CD4-positive, CD25-positive, alpha-beta regulatory T cell (primary cell): Measurements from ENCODE around the gene TFPI. TPM values are rescaled to one million over a fixed set of nuclear protein-coding genes. Genes with fewer than 3 reads are reported as not detected.
"Not testable (repeated sequence)": the region's sequence is repeated elsewhere in the genome, so short reads cannot be mapped to it uniquely, and the experiment has no call there.

ENCODE experiments used
- ATAC-seq, 2 donors: fragments of 150-1000 bp; cut with Tn5 transposase; one replicate each; pipeline ENCODE4 v1.10.0; 2021; ENCODE audit warnings: low read depth in 2 of 2, moderate number of reproducible peaks in 2 of 2, moderate library complexity in 1 of 2
- DNase-seq, 3 donors: peaks; one replicate each; pipeline versions ENCODE4 v3.0.0 to v3.0.0-alpha.2; 2012 to 2022; ENCODE audit warnings: mixed read lengths in 1 of 3
- H3K27ac ChIP-seq: one replicate; pipeline ENCODE4 v1.7.0; 2013; ENCODE audit warnings: mild to moderate bottlenecking, low read length; ENCODE audit not compliant: insufficient read depth, poor library complexity, severe bottlenecking
- H3K27me3 ChIP-seq: one replicate; pipeline ENCODE4 v1.7.0; 2013; ENCODE audit warnings: low read length; ENCODE audit not compliant: control insufficient read depth, insufficient read depth
- H3K36me3 ChIP-seq: one replicate; pipeline ENCODE4 v1.7.0; 2013; ENCODE audit warnings: mild to moderate bottlenecking, low read length, moderate library complexity; ENCODE audit not compliant: control insufficient read depth, insufficient read depth
- H3K4me1 ChIP-seq: 2 replicates; pipeline ENCODE4 v1.7.0; 2013; ENCODE audit warnings: mild to moderate bottlenecking, low read length; ENCODE audit not compliant: insufficient read depth, control insufficient read depth, poor library complexity, severe bottlenecking
- H3K4me3 ChIP-seq: one replicate; pipeline ENCODE4 v1.7.0; 2013; ENCODE audit warnings: low read depth, mild to moderate bottlenecking, low read length, moderate library complexity
- H3K9me3 ChIP-seq, 2 experiments: 1 replicate in 1 of 2; 2 replicates in 1 of 2; pipeline ENCODE4 v1.7.0; 2013; ENCODE audit warnings: low read length in 2 of 2, mild to moderate bottlenecking in 1 of 2, moderate library complexity in 1 of 2; ENCODE audit not compliant: control insufficient read depth in 2 of 2
- H3K27ac Mint-ChIP-seq, 3 donors: one replicate each; pipeline ENCODE4 v1.8.0; 2020 to 2022; ENCODE audit warnings: mild to moderate bottlenecking in 3 of 3, mixed read lengths in 3 of 3, moderate library complexity in 2 of 3
- H3K27me3 Mint-ChIP-seq: one replicate; pipeline ENCODE4 v1.8.0; 2022; ENCODE audit warnings: mild to moderate bottlenecking, mixed read lengths
- H3K36me3 Mint-ChIP-seq: one replicate; pipeline ENCODE4 v1.8.0; 2020; ENCODE audit warnings: mixed read lengths
- H3K4me1 Mint-ChIP-seq, 4 donors: one replicate each; pipeline ENCODE4 v1.8.0; 2020 to 2022; ENCODE audit warnings: mixed read lengths in 4 of 4, mild to moderate bottlenecking in 1 of 4
- H3K4me3 Mint-ChIP-seq, 4 donors: one replicate each; pipeline ENCODE4 v1.8.0; 2020 to 2022; ENCODE audit warnings: mild to moderate bottlenecking in 4 of 4, mixed read lengths in 4 of 4, moderate library complexity in 3 of 4
- H3K9me3 Mint-ChIP-seq, 7 donors: one replicate each; pipeline ENCODE4 v1.8.0; 2020 to 2022; ENCODE audit warnings: mixed read lengths in 7 of 7, mild to moderate bottlenecking in 3 of 7, moderate library complexity in 2 of 7
- polyA plus RNA-seq, 4 donors: library from polyadenylated mRNA; unstranded; fragments of 300-500 nt; fragmentation: Illumina TruSeq; gene quantifications; one replicate each; pipeline ENCODE4 v1.2.3, GENCODE V29; 2021
- total RNA-seq: library from RNA; stranded (reverse); gene quantifications from one replicate; pipeline ENCODE4 v1.2.3, GENCODE V29; 2022

TFPI gene
- total and polyA plus RNA-seq, 5 donors from 2014 or later, result 1.3 TPM; not detected in 4

DNA sequence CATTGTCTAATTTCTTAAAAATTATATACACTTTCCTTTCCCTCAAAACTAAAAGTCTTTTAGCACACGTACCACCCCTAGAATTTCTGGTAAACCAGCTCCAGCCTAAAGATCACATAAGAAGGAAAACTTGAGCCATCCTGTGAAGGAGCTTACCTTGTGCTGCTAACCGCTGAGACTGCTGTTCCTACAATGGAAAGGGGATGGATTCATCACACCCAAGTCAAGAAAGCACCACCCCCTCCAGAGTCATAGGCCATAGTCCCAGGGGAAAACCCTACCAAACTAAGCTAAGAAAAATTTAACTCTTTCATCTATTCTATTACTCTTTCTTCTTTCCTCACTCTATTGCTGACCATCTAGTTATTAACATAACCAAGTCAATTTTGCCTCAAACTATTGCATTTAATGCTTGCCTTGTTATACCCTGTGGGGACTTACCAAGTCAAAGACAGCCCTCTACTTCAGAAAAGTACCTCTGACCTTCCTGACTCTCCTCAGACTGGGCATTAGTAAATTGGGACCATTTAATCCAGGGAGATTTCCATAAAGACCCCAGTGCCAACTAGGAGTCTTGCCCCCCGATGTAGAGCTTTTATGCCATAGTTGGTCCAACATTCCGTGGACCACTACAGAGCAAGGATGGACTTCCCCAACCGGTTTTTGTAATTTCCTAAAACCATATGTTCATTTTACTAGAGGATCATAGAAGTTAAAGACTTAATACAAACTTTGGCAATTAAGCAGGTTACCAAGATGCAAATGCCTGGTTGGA is 40.6 kb downstream of the TFPI start:
- not testable (repeated sequence) for H3K27ac Mint-ChIP-seq, H3K9me3 ChIP-seq, H3K36me3 ChIP-seq, H3K27me3 Mint-ChIP-seq, DNase-seq, ATAC-seq, H3K27ac ChIP-seq, H3K36me3 Mint-ChIP-seq, H3K4me1 ChIP-seq, H3K27me3 ChIP-seq, H3K4me3 Mint-ChIP-seq, H3K4me1 Mint-ChIP-seq, H3K4me3 ChIP-seq
- H3K9me3 Mint-ChIP-seq, result peaks cover 0 to 17% (median 8%) of the 10 kb centered on the region in 7 donors

DNA sequence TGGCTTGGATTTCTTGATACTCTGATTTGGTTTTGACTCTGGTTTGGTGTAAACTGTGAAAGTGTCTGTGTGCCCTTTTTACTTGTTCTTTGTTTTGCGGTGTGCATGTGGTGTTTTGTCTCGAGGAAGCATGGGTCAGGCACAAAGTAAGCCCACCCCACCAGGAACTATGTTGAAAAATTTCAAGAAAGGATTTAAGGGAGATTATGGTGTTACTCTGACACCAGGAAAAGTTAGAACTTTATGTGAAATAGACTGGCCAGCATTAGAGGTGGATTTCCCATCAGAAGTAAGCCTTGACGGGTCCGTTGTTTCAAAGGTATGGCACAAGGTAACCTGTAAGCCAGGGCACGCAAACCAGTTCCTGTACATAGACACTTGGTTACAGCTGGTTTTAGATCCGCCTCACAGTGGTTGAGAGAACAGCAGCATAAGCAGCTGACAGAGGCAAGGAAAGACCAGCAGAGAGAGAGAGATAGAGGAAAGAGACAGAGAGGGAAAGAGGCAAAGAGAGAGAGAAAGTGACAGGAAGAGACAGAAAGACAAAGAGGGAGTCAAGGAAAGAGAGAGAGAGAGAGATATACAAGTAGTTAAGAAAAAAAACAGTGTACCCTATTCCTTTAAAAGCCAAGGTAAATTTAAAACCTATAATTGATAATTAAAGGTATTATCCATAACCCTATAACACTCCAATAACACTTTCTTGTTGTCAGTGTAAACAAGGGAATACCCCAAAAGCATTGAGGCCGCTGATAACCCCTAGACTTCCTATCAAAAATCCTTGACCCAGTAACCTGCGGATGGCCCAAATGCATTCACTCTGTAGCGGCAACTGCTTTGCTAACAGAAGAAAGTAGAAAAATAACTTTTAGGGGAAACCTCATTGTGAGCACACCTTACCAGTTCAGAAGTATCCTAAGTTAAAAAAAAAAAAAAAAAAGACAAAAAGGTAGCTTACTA is 42.6 kb downstream of the TFPI start:
- Histone ChIP-seq H3K36me3 (no peaks in the 10 kb centered on the region), H3K4me3 (no peak overlapping the region), H3K27me3 (no peaks in the 10 kb centered on the region), H3K4me1 (no peaks in the 10 kb centered on the region), H3K9me3 (no peaks in the 10 kb centered on the region), H3K27ac (no peak overlapping the region)
- Mint-ChIP-seq H3K4me3 (no peak overlapping the region), H3K27ac (no peak overlapping the region), H3K36me3 (no peaks in the 10 kb centered on the region), H3K9me3 (peaks cover under 1 to 10% (median 6%) of the 10 kb centered on the region in 7 donors), H3K4me1 (peaks cover 0 to 2% (median 0%) of the 10 kb centered on the region in 4 donors), H3K27me3 (no peaks in the 10 kb centered on the region)
- DNase-seq, result no peak
- ATAC-seq, result no peak

DNA sequence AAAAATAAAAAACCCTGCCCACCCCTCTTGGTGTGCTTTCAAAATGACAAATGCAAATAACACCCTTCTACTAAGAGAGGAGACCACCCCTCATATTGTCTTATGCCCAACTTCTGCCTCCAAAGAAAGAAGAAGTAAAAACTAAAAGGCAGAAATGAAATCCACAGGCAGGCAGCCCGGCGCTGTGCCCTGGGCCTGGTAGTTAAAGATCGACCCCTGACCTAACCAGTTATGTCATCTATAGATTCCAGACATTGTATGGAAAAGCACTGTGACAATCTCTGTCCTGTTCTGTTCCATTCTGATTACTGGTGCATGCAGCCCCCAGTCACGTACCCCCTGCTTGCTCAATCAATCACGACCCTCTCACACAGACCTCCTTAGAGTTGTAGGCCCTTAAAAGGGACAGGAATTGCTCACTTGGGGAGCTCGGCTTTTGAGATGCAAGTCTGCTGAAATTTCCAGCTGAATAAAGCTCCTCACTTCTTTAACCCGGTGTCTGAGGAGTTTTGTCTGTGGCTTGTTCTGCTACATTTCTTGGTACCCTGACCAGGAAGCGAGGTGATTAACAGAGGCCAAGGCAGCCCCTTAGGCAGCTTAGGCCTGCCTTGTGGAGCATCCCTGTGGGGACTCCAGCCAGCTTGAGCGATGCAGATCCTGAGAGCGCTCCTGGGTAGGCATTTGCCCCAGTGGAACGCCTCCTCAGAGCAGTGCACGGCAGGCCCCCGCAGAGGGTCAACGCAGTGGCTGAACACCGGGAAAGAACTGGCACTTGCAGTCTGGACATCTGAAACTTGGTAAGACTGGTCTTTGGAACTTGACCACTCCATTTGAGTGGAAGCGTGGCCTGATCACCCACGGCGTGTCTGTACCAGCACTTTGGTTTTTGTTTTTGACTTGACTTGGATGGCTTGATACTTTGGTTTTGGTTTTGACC is 43.5 kb downstream of the TFPI start:
- not testable (repeated sequence) for DNase-seq, H3K27me3 Mint-ChIP-seq, ATAC-seq, H3K9me3 ChIP-seq, H3K36me3 Mint-ChIP-seq, H3K27me3 ChIP-seq, H3K4me1 ChIP-seq, H3K4me3 ChIP-seq, H3K27ac ChIP-seq, H3K4me1 Mint-ChIP-seq, H3K36me3 ChIP-seq, H3K9me3 Mint-ChIP-seq, H3K4me3 Mint-ChIP-seq
- peak overlapping the region in 1 of 3 donors; percentile 69 for H3K27ac Mint-ChIP-seq

DNA sequence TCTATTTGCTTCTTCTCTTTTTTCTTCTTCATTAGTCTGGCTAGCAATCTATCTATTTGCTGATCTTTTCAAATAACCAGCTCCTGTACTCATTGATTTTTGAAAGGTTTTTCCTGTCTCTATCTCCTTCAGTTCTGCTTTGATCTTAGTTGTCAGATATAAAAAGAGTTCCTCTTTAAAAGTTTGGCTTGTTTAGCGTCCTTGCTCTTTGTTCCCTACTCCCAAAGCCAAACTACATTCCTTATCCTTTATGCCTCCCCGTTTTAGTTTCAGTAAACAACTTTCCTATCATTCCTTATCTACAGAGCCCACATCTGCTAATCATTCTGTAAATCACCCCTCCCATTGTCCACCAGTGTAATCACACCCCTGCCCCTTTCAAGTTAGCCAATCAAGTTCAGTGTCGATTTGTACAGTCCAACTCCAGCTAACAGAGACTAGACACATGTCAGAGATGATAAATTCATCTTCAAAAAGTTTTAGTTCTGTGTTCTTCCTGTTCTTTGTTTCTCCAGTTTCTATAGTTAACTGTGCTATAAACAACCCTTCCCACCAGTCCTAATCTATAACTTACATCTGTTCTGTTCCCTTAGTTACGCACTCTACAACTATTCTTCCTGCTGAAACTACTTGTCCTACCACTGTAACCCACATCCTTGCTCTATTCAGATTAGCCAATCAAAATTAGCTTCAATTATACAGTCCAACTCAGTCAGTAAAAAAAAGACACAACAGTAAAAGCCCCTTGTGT is 44.4 kb downstream of the TFPI start:
- H3K9me3 Mint-ChIP-seq, result peaks cover 0 to 8% (median 4%) of the 10 kb centered on the region in 7 donors
- no peak overlapping the region for H3K27ac ChIP-seq
- no peak overlapping the region for H3K27ac Mint-ChIP-seq
- no peaks in the 10 kb centered on the region for H3K4me1 ChIP-seq
- no peaks in the 10 kb centered on the region for H3K9me3 ChIP-seq
- H3K36me3 Mint-ChIP-seq, result no peaks in the 10 kb centered on the region
- H3K4me3 ChIP-seq, result no peak overlapping the region
- H3K27me3 ChIP-seq, result no peaks in the 10 kb centered on the region
- H3K4me3 Mint-ChIP-seq, result no peak overlapping the region
- H3K4me1 Mint-ChIP-seq, result peaks cover 0 to 2% (median 0%) of the 10 kb centered on the region in 4 donors
- DNase-seq (no peak), ATAC-seq (no peak)
- no peaks in the 10 kb centered on the region for H3K27me3 Mint-ChIP-seq
- H3K36me3 ChIP-seq, result no peaks in the 10 kb centered on the region

- Histone ChIP-seq H3K36me3 (no peaks in the 10 kb centered on the region), H3K27me3 (no peaks in the 10 kb centered on the region), H3K27ac (no peak overlapping the region), H3K9me3 (no peaks in the 10 kb centered on the region), H3K4me3 (no peak overlapping the region), H3K4me1 (no peaks in the 10 kb centered on the region)
- peaks cover 0 to 8% (median 2%) of the 10 kb centered on the region in 7 donors for H3K9me3 Mint-ChIP-seq
- H3K4me3 Mint-ChIP-seq, result no peak overlapping the region
- no peak for ATAC-seq
- no peaks in the 10 kb centered on the region for H3K36me3 Mint-ChIP-seq
- H3K27ac Mint-ChIP-seq, result no peak overlapping the region
- H3K27me3 Mint-ChIP-seq, result no peaks in the 10 kb centered on the region
- no peak for DNase-seq
- H3K4me1 Mint-ChIP-seq, result peaks cover 0 to 2% (median 0%) of the 10 kb centered on the region in 4 donors
Measured at GRCh38 chr2:187506416-187506815, 47.8 kb downstream of the TFPI start.

GRCh38 chr2:187505065-187505672 is 49.1 kb downstream of the TFPI start:
- Histone ChIP-seq H3K27me3 (no peaks in the 10 kb centered on the region), H3K4me3 (no peak overlapping the region), H3K36me3 (no peaks in the 10 kb centered on the region), H3K27ac (no peak overlapping the region), H3K4me1 (no peaks in the 10 kb centered on the region), H3K9me3 (no peaks in the 10 kb centered on the region)
- H3K9me3 Mint-ChIP-seq, result peaks cover 0 to 7% (median 2%) of the 10 kb centered on the region in 7 donors
- H3K27me3 Mint-ChIP-seq, result no peaks in the 10 kb centered on the region
- ATAC-seq (no peak), DNase-seq (no peak)
- peaks cover 0 to 1% (median 0%) of the 10 kb centered on the region in 4 donors for H3K4me1 Mint-ChIP-seq
- no peak overlapping the region for H3K27ac Mint-ChIP-seq
- H3K4me3 Mint-ChIP-seq, result no peak overlapping the region
- H3K36me3 Mint-ChIP-seq, result no peaks in the 10 kb centered on the region
